OCI-LY1 (cell line): ENCODE measurements around the gene CA6.

Experiments used
- EZH2 ChIP-seq: fragments of 200-600 bp; sonication (generic), shearing (Covaris generic); IDR thresholded peaks from 2 replicates; pipeline ENCODE4 v1.8.0; 2017; ENCODE audit warnings: borderline replicate concordance, mixed run types, mild to moderate bottlenecking, antibody characterized with exemption, low read length, moderate library complexity, mixed read lengths
- TF ChIP-seq, protein P1 (sequence below): fragments of 200-600 bp; sonication (generic), shearing (Covaris generic); IDR thresholded peaks from 2 replicates; pipeline ENCODE4 v1.5.1; 2017; ENCODE audit warnings: mild to moderate bottlenecking, antibody characterized with exemption, low read length, moderate library complexity, mixed read lengths

DNA sequence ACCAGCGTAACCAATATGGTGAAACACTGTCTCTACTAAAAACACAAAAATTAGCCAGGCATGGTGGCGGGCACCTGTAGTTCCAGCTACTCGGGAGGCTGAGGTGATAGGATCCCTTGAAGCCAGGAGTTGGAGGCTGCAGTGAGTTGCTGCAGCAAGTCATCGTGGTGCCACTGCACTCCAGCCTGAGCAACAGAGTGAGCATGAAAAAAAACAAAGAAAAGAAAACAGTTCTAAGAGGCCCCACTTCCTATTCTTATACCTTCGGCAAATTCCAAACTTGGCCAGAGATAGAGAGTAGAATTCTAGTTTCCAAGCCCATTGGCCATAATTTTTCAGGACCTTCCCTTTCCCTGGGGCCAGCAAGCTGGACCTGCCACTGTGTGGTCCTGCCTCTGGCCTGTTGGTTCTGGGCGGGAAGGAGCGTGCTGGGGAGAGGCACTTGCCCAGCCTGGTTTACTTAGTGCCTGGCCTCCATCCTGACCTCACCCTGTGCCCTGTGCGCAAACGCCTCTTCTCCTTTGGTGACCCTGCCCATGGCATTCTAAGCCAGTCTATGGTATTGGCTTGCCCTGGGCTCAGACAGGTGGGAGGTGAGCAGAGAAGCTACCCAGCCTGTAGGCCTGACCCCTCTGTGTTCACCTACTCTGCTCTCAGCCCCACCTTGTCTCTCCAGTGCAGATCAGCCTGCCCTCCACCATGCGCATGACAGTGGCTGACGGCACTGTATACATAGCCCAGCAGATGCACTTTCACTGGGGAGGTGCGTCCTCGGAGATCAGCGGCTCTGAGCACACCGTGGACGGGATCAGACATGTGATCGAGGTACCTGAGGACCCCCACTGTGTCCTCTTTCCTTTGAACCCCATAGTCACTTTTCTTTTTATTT is 11.0 kb downstream of the CA6 start:
- TF ChIP-seq EZH2 = no peak
- TF ChIP-seq, protein P1, sequence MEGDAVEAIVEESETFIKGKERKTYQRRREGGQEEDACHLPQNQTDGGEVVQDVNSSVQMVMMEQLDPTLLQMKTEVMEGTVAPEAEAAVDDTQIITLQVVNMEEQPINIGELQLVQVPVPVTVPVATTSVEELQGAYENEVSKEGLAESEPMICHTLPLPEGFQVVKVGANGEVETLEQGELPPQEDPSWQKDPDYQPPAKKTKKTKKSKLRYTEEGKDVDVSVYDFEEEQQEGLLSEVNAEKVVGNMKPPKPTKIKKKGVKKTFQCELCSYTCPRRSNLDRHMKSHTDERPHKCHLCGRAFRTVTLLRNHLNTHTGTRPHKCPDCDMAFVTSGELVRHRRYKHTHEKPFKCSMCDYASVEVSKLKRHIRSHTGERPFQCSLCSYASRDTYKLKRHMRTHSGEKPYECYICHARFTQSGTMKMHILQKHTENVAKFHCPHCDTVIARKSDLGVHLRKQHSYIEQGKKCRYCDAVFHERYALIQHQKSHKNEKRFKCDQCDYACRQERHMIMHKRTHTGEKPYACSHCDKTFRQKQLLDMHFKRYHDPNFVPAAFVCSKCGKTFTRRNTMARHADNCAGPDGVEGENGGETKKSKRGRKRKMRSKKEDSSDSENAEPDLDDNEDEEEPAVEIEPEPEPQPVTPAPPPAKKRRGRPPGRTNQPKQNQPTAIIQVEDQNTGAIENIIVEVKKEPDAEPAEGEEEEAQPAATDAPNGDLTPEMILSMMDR = no peak
